B cell (primary cell): ENCODE results near the gene ZNF766. TPM values are rescaled to one million over a fixed set of nuclear protein-coding genes. Genes with fewer than 3 reads are reported as not detected.
"Not testable (repeated sequence)": the region's sequence is repeated elsewhere in the genome, so short reads cannot be mapped to it uniquely, and the experiment has no call there.

Experiments used
- ATAC-seq: fragments of 200-7000 bp; cut with Tn5 transposase; one replicate; pipeline ENCODE4 v1.10.0; 2021; ENCODE audit warnings: low read depth, mild to moderate bottlenecking, moderate number of reproducible peaks, moderate library complexity
- CTCF ChIA-PET: fragments of 350-600 bp; sonication (Branson Sonifier 250); formaldehyde crosslinking; loops from one replicate; lab custom pipeline; 2021; ENCODE audit warnings: antibody characterized with exemption, inconsistent platforms; lab: Charles Lee
- POLR2A ChIA-PET: fragments of 350-600 bp; sonication (Branson Sonifier 250); formaldehyde crosslinking; loops from one replicate; lab custom pipeline; 2021; ENCODE audit warnings: antibody characterized with exemption; lab: Charles Lee
- DNase-seq: peaks from one replicate; pipeline ENCODE4 v3.0.0; 2013
- H2AFZ ChIP-seq: 2 replicates; pipeline ENCODE4 v1.6.1; 2012; ENCODE audit warnings: mild to moderate bottlenecking, low read depth, low read length; ENCODE audit not compliant: insufficient read depth, poor library complexity, severe bottlenecking
- H3K27ac ChIP-seq, 2 donors: 1 replicate in 1 of 2; 2 replicates in 1 of 2; pipeline ENCODE4 v1.5.1; 2012 to 2013; ENCODE audit warnings: low read length in 2 of 2, mild to moderate bottlenecking in 2 of 2, moderate library complexity in 1 of 2
- H3K27me3 ChIP-seq, 4 experiments: fragments of 200-600 bp in 1 of 4; sonication (generic) in 1 of 4; replicated peaks in 1 of 4; 1 replicate in 2 of 4; 2 replicates in 2 of 4; pipeline versions ENCODE4 v1.6.1 to v1.7.0; 2013 to 2016; ENCODE audit warnings: low read length in 3 of 4, mild to moderate bottlenecking in 2 of 4, mixed read lengths in 1 of 4, moderate library complexity in 1 of 4; ENCODE audit not compliant: insufficient read depth in 4 of 4, control insufficient read depth in 3 of 4; ENCODE audit errors: control extremely low read depth in 1 of 4
- H3K36me3 ChIP-seq, 2 experiments: replicated peaks in 1 of 2; 1 replicate in 1 of 2; 2 replicates in 1 of 2; pipeline versions ENCODE4 v1.6.1 to v1.7.1; 2013; ENCODE audit warnings: low read length in 1 of 2; ENCODE audit not compliant: insufficient read depth in 2 of 2, control insufficient read depth in 1 of 2; ENCODE audit errors: control extremely low read depth in 1 of 2, extremely low read depth in 1 of 2
- H3K4me1 ChIP-seq, 2 donors: fragments of 200-600 bp in 1 of 2; sonication (generic) in 1 of 2; 1 replicate in 1 of 2; 2 replicates in 1 of 2; pipeline versions ENCODE4 v1.5.1 to v1.6.1; 2013 to 2017; ENCODE audit warnings: low read length in 2 of 2; ENCODE audit not compliant: control insufficient read depth in 2 of 2, insufficient read depth in 2 of 2
- H3K4me2 ChIP-seq: replicated peaks from 2 replicates; pipeline ENCODE3; 2012; ENCODE audit warnings: mild to moderate bottlenecking, low read depth, low read length; ENCODE audit not compliant: poor library complexity, severe bottlenecking
- H3K4me3 ChIP-seq, 5 experiments: fragments of 200-600 bp in 1 of 5; sonication (generic) in 1 of 5; 1 replicate in 3 of 5; 2 replicates in 2 of 5; pipeline versions ENCODE4 v1.5.1 to v1.7.0; 2011 to 2016; ENCODE audit warnings: low read length in 4 of 5, mild to moderate bottlenecking in 4 of 5, low read depth in 2 of 5, control low read depth in 1 of 5, moderate library complexity in 1 of 5; ENCODE audit not compliant: insufficient read depth in 1 of 5; ENCODE audit errors: control extremely low read depth in 1 of 5, extremely low read depth in 1 of 5
- H3K79me2 ChIP-seq: fragments of 200-600 bp; sonication (generic); one replicate; pipeline ENCODE4 v1.6.0; 2016; ENCODE audit warnings: low read length; ENCODE audit not compliant: control insufficient read depth, insufficient read depth
- H3K9ac ChIP-seq: fragments of 200-600 bp; sonication (generic); 2 replicates; pipeline ENCODE4 v1.6.1; 2017; ENCODE audit warnings: mild to moderate bottlenecking, low read length, moderate library complexity
- H3K9me3 ChIP-seq, 3 donors: one replicate each; pipeline versions ENCODE4 v1.6.1 to v1.7.1; 2013; ENCODE audit warnings: low read length in 2 of 3; ENCODE audit not compliant: control insufficient read depth in 2 of 3, insufficient read depth in 1 of 3; ENCODE audit errors: control extremely low read depth in 1 of 3
- H4K20me1 ChIP-seq: 2 replicates; pipeline ENCODE4 v1.6.0; 2012; ENCODE audit warnings: mild to moderate bottlenecking, low read length; ENCODE audit not compliant: insufficient read depth, control insufficient read depth, poor library complexity, severe bottlenecking
- H3K27ac Mint-ChIP-seq: one replicate; pipeline ENCODE4 v1.8.0; 2021; ENCODE audit warnings: mixed read lengths
- H3K27me3 Mint-ChIP-seq: one replicate; pipeline ENCODE4 v1.8.0; 2021; ENCODE audit warnings: mixed read lengths
- H3K4me1 Mint-ChIP-seq: one replicate; pipeline ENCODE4 v1.8.0; 2021; ENCODE audit warnings: mixed read lengths
- H3K4me3 Mint-ChIP-seq: one replicate; pipeline ENCODE4 v1.8.0; 2021; ENCODE audit warnings: mixed read lengths
- H3K9me3 Mint-ChIP-seq: one replicate; pipeline ENCODE4 v1.8.0; 2022; ENCODE audit warnings: mixed read lengths; ENCODE audit not compliant: insufficient read depth
- CTCF ChIP-seq: fragments of 200-600 bp; IDR thresholded peaks from one replicate; pipeline ENCODE4 v1.8.0; 2022; ENCODE audit warnings: antibody characterized with exemption, mild to moderate bottlenecking
- EZH2 ChIP-seq: IDR thresholded peaks from 2 replicates; pipeline ENCODE4 v1.6.1; 2012; ENCODE audit warnings: borderline replicate concordance, low read depth, mild to moderate bottlenecking, moderate library complexity, low read length; ENCODE audit not compliant: insufficient read depth, poor library complexity, severe bottlenecking
- WGBS: methylation state at CpG from one replicate; pipeline ENCODE4 v1.1.5; 2013; ENCODE audit warnings: missing lambda C conversion rate; ENCODE audit not compliant: insufficient coverage; 5-methylcytosine and 5-hydroxymethylcytosine counted together
- intact Hi-C: fragments of 100-400 bp; cut with micrococcal nuclease; formaldehyde crosslinking; loops from one replicate; pipeline ENCODE4 v1.10.0; 2022
- polyA plus RNA-seq: library from polyadenylated mRNA; depleted of rRNA; stranded (reverse); fragments of >200 nt; gene quantifications from 2 replicates; pipeline ENCODE4 v1.2.3, GENCODE V29; 2012
- total RNA-seq, 2 donors: library from RNA; stranded (reverse); fragments of 120-200 nt in 1 of 2; gene quantifications; 1 replicate in 1 of 2; 2 replicates in 1 of 2; pipeline versions ENCODE4 v1.2.3 to v1.2.4, GENCODE V29; 2013 to 2022

The ZNF766 gene
- total and polyA plus RNA-seq, 2 donors (not counting 1 experiment from before 2014, with no cell fraction given) = 9.9 to 48.3 TPM

GRCh38 chr19:52336791-52337381 is 67.5 kb downstream of the ZNF766 start:
- Mint-ChIP-seq H3K4me1 (peaks cover 15% of the 10 kb centered on the region), H3K27me3 (no peaks in the 10 kb centered on the region), H3K4me3 (peak overlapping the region; percentile 97), H3K27ac (peak overlapping the region; percentile 96), H3K9me3 (peaks cover 13% of the 10 kb centered on the region)
- Histone ChIP-seq H3K36me3 (peaks cover 2 to 3% of the 10 kb centered on the region in 2 experiments), H3K27me3 (no peaks in the 10 kb centered on the region), H3K9ac (peak overlapping the region; percentile 94), H3K4me2 (peak overlapping the region; percentile 88), H3K9me3 (peaks cover 4 to 61% (median 29%) of the 10 kb centered on the region in 3 donors), H3K27ac (peak overlapping the region in 1 of 2 donors; percentile 86), H3K4me3 (peak overlapping the region; percentile 82 to 97 (median 94)), H3K4me1 (peaks cover 6 to 15% of the 10 kb centered on the region in 2 donors), H3K79me2 (no peaks in the 10 kb centered on the region), H4K20me1 (no peaks in the 10 kb centered on the region), H2AFZ (peak overlapping the region; percentile 90)
- ATAC-seq = no peak
- POLR2A ChIA-PET = no interaction called here
- CTCF ChIA-PET = no interaction called here
- DNase-seq = no peak
- 10% methylated on average over 6 of the region's 9 CpGs for WGBS
- intact Hi-C loops = loop anchor here (1.0 kb wide), 1 partner anchor 32 kb away; the partner anchor contains the start of gene ZNF880
- no peak for TF ChIP-seq CTCF
- TF ChIP-seq EZH2 = no peak

GRCh38 chr19:52339022-52339421 is 69.6 kb downstream of the ZNF766 start:
- H3K36me3 ChIP-seq, H3K4me2 ChIP-seq, H3K79me2 ChIP-seq, H3K4me3 ChIP-seq, DNase-seq, H3K4me3 Mint-ChIP-seq, H3K27ac Mint-ChIP-seq, H3K9ac ChIP-seq, H4K20me1 ChIP-seq, CTCF ChIA-PET, ATAC-seq, H2AFZ ChIP-seq, H3K27me3 ChIP-seq, H3K27me3 Mint-ChIP-seq, POLR2A ChIA-PET, H3K9me3 Mint-ChIP-seq, H3K27ac ChIP-seq, intact Hi-C loops: not testable (repeated sequence)
- Histone ChIP-seq H3K4me1 (peaks cover 6 to 15% of the 10 kb centered on the region in 2 donors), H3K9me3 (peaks cover 1 to 56% (median 10%) of the 10 kb centered on the region in 3 donors)
- 100% methylated on average over 1 of the region's 3 CpGs for WGBS
- peaks cover 15% of the 10 kb centered on the region for H3K4me1 Mint-ChIP-seq
